Neutrophil (primary cell): Measurements from ENCODE around the gene SMIM23.

Source experiments
- H3K27ac ChIP-seq: fragments of 200-600 bp; sonication (generic); 2 replicates; pipeline ENCODE4 v1.5.1; 2016; ENCODE audit warnings: mild to moderate bottlenecking, moderate library complexity
- H3K27me3 ChIP-seq: fragments of 200-600 bp; sonication (generic); 2 replicates; pipeline ENCODE4 v1.6.0; 2016; ENCODE audit warnings: mild to moderate bottlenecking
- H3K36me3 ChIP-seq: fragments of 200-600 bp; sonication (generic); 2 replicates; pipeline ENCODE4 v1.5.1; 2017
- H3K4me1 ChIP-seq, 2 experiments: fragments of 200-600 bp in 1 of 2; sonication (generic) in 1 of 2; 1 replicate in 1 of 2; 2 replicates in 1 of 2; pipeline versions ENCODE4 v1.5.1 to v1.6.1; 2013 to 2016; ENCODE audit warnings: low read depth in 1 of 2, low read length in 1 of 2, mild to moderate bottlenecking in 1 of 2, moderate library complexity in 1 of 2; ENCODE audit not compliant: control insufficient read depth in 1 of 2, insufficient read depth in 1 of 2
- H3K4me3 ChIP-seq, 2 experiments: fragments of 200-600 bp in 1 of 2; sonication (generic) in 1 of 2; 1 replicate in 1 of 2; 2 replicates in 1 of 2; pipeline ENCODE4 v1.5.1; 2013 to 2016; ENCODE audit warnings: low read depth in 1 of 2, low read length in 1 of 2, mild to moderate bottlenecking in 1 of 2, moderate library complexity in 1 of 2
- H3K9me3 ChIP-seq: fragments of 200-600 bp; sonication (generic); 2 replicates; pipeline ENCODE4 v1.5.1; 2016
- TF ChIP-seq, protein P1 (sequence below): fragments of 200-600 bp; sonication (generic); IDR thresholded peaks from 2 replicates; pipeline ENCODE4 v1.5.1; 2016; ENCODE audit warnings: antibody characterized with exemption

Gene SMIM23

DNA sequence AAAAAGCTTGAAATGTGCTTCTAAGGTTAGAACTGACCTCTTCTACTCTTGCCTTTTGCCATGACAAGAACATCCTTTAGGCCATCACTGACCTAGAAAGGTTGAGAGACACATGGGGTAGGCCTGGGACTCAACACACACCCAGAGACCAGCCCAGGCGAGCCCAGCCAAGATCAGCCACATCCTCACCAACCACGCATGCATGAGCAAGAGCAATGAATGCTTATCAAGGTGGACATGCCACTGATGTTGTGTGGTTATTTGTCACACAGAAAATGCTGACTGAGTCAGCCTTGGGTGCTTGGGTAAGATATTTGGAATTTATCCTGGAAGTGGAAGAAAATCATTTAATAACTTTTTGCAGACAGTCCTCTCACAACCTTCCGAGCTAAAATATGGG, 39.4 kb downstream of the SMIM23 start:
- Histone ChIP-seq H3K36me3 (no peaks in the 10 kb centered on the region), H3K4me1 (no peaks in the 10 kb centered on the region), H3K4me3 (no peak overlapping the region), H3K27me3 (no peaks in the 10 kb centered on the region), H3K27ac (no peak overlapping the region), H3K9me3 (no peaks in the 10 kb centered on the region)
- TF ChIP-seq, protein P1, sequence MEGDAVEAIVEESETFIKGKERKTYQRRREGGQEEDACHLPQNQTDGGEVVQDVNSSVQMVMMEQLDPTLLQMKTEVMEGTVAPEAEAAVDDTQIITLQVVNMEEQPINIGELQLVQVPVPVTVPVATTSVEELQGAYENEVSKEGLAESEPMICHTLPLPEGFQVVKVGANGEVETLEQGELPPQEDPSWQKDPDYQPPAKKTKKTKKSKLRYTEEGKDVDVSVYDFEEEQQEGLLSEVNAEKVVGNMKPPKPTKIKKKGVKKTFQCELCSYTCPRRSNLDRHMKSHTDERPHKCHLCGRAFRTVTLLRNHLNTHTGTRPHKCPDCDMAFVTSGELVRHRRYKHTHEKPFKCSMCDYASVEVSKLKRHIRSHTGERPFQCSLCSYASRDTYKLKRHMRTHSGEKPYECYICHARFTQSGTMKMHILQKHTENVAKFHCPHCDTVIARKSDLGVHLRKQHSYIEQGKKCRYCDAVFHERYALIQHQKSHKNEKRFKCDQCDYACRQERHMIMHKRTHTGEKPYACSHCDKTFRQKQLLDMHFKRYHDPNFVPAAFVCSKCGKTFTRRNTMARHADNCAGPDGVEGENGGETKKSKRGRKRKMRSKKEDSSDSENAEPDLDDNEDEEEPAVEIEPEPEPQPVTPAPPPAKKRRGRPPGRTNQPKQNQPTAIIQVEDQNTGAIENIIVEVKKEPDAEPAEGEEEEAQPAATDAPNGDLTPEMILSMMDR = no peak

DNA sequence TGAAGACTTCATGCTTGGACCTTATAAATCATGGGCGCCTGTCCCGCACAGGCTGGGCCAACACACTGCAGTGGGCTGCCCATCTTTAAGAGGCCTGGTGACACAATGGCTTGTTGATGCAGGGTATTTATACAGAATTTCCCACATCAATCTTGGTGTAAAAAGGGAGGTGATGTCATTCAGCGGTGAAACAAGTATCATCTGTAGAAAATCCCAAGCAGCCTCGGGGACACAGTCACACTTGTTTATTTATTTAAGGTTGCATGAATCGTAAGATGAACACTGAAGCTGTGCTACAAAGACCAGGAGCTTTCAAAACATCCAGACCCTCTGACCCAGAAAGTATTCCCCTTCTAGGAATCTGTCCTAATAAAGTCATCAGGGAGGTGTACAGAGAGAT, 40.5 kb downstream of the SMIM23 start:
- no peaks in the 10 kb centered on the region for H3K4me1 ChIP-seq
- H3K36me3 ChIP-seq = no peaks in the 10 kb centered on the region
- TF ChIP-seq, protein P1 = no peak
- no peak overlapping the region for H3K27ac ChIP-seq
- no peaks in the 10 kb centered on the region for H3K9me3 ChIP-seq
- no peaks in the 10 kb centered on the region for H3K27me3 ChIP-seq
- H3K4me3 ChIP-seq = no peak overlapping the region

DNA sequence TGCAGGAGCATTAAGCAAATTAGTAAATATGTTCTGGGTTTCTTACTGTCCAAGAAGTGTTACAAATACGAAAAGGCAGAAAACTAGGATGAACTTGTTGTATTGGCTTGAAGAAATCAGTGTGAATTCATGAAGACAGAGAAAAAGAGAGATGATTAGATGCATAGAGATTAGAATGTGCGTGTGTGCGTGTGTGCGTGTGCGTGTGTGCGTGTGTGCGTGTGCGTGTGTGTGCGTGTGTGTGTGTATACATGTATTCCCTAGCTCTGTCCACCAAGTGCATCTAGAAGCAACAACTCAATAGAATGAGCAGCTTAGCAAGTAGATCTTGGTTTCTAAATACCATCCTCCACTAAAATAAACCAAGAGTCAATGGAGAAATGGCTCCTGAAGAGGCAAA, 41.5 kb downstream of the SMIM23 start:
- Histone ChIP-seq H3K4me1 (no peaks in the 10 kb centered on the region), H3K9me3 (no peaks in the 10 kb centered on the region), H3K36me3 (no peaks in the 10 kb centered on the region), H3K27ac (no peak overlapping the region), H3K27me3 (no peaks in the 10 kb centered on the region), H3K4me3 (no peak overlapping the region)
- TF ChIP-seq, protein P1 = no peak

DNA sequence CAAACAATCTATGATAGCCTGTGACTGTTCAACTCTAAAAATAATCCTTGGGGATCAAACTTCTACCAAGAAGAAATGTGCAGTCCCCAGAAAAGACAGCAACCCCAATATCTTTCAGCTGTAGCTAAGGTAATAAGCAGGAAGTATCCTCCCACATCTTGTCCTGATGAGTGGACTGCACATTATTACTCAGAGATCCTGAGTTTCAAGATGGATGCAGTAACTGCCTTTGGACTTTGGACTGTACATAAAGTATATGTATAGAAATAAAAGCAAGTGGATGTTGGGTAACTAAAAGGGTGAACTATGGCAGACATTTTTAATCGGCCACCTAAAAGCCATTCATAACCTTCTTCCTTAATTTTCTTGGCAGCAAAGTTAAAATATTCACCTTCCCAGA, 45.1 kb downstream of the SMIM23 start:
- TF ChIP-seq, protein P1 = no peak
- Histone ChIP-seq H3K27ac (no peak overlapping the region), H3K9me3 (no peaks in the 10 kb centered on the region), H3K4me3 (no peak overlapping the region), H3K36me3 (no peaks in the 10 kb centered on the region), H3K4me1 (no peaks in the 10 kb centered on the region), H3K27me3 (no peaks in the 10 kb centered on the region)

DNA sequence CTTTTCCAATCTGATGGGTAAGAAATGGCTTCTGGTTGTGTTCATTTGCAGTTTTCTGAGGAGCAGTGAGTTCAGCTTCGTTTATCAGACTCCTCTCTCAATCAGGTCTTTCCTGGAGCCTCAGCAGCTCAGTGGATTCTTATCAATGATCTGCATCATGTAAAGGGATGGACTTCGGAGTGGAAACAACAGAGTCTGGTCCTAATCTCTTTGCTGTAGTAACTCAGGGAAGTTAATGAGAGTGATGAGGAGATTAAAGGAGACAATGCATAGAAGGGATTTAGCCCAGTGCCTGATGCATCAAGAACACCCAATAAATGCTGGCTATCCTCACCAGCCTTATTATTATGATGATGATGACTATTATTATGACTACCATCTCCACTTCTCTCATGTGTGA, 47.2 kb downstream of the SMIM23 start:
- Histone ChIP-seq H3K36me3 (no peaks in the 10 kb centered on the region), H3K27me3 (no peaks in the 10 kb centered on the region), H3K27ac (no peak overlapping the region), H3K4me1 (no peaks in the 10 kb centered on the region), H3K4me3 (no peak overlapping the region), H3K9me3 (no peaks in the 10 kb centered on the region)
- TF ChIP-seq, protein P1 = no peak

DNA sequence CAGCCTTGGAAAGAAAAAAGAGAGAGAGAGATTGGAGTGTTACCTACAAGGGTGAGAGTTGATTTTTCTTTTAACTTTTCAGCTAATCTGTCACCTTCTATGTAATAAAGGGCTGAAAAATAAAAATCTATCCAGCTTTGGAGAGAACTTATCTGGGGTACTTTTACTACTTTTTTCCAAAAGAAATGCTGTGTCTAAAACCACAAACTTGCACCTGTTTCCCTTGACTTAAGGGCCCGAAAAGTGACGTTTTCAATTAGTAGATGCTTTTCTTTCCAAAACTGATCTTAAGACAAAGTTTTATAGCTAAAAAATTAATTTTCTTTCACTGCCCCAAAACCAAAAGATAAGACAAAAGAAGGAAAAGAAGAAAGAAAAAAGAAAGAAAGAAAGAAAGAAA, 48.8 kb downstream of the SMIM23 start:
- TF ChIP-seq, protein P1 = no peak
- Histone ChIP-seq H3K4me1 (peaks cover 0 to 7% of the 10 kb centered on the region in 2 experiments), H3K9me3 (no peaks in the 10 kb centered on the region), H3K27ac (no peak overlapping the region), H3K36me3 (no peaks in the 10 kb centered on the region), H3K27me3 (no peaks in the 10 kb centered on the region), H3K4me3 (no peak overlapping the region)
